ENCODE data around the gene ERVFRD-1. TPM values are rescaled to one million over a fixed set of nuclear protein-coding genes. Genes with fewer than 3 reads are reported as not detected.

Gene ERVFRD-1
- total RNA-seq, 4 donors from 2014 or later = not detected

- in situ Hi-C loops (cut with MboI; ENCODE audit: low sequenced_read_pairs in 4 of 4) = loop anchor here in 3 of 4 donors (5.0 to 10.0 kb wide), 3 partner anchors 350 to 430 kb away; no protein-coding TSS in a partner anchor
- H3K9me3 ChIP-seq = no peaks in the 10 kb centered on the region
- DNase-seq = peak; percentile 53 to 55
- H3K4me1 ChIP-seq = no peaks in the 10 kb centered on the region
- no peaks in the 10 kb centered on the region for H3K36me3 ChIP-seq
- no peak for TF ChIP-seq POLR2A (IDR thresholded peaks at IDR 0.05)
- peak; percentile 66 to 88 (median 77) for TF ChIP-seq CTCF (IDR thresholded peaks at IDR 0.05 in 4 of 5, conservative IDR thresholded peaks at IDR 0.05 in 1 of 5)
- peak; percentile 92 for ATAC-seq
- no peak overlapping the region for H3K4me3 ChIP-seq
- intact Hi-C loops (cut with DNase I; ENCODE audit: low total_unique reads) = loop anchor here (1.0 to 10.0 kb wide), 2 partner anchors 352 to 430 kb away; no protein-coding TSS in a partner anchor
- H3K27me3 ChIP-seq = no peaks in the 10 kb centered on the region
- no peak overlapping the region for H3K27ac ChIP-seq
Observed at GRCh38 chr6:11144393-11144851, 32.9 kb upstream of the ERVFRD-1 start.

- intact Hi-C loops (cut with DNase I; ENCODE audit: low total_unique reads) (loop anchor here (1.0 to 10.0 kb wide), 2 partner anchors 353 to 431 kb away; no protein-coding TSS in a partner anchor), in situ Hi-C loops (cut with MboI; ENCODE audit: low sequenced_read_pairs in 4 of 4) (loop anchor here in 3 of 4 donors (5.0 to 10.0 kb wide), 3 partner anchors 351 to 431 kb away; no protein-coding TSS in a partner anchor)
- peak; percentile 46 to 68 for DNase-seq
- H3K4me1 ChIP-seq = no peaks in the 10 kb centered on the region
- TF ChIP-seq POLR2A (IDR thresholded peaks at IDR 0.05) (no peak), CTCF (IDR thresholded peaks at IDR 0.05 in 4 of 5, conservative IDR thresholded peaks at IDR 0.05 in 1 of 5) (no peak)
- H3K4me3 ChIP-seq = no peak overlapping the region
- H3K27ac ChIP-seq = no peak overlapping the region
- H3K27me3 ChIP-seq = no peaks in the 10 kb centered on the region
- H3K9me3 ChIP-seq = no peaks in the 10 kb centered on the region
- H3K36me3 ChIP-seq = no peaks in the 10 kb centered on the region
- ATAC-seq = peak; percentile 68 to 84
Observed at GRCh38 chr6:11143394-11144371, 32.2 kb upstream of the ERVFRD-1 start.

- intact Hi-C loops (cut with DNase I; ENCODE audit: low total_unique reads) (loop anchor here (10.0 kb wide), 1 partner anchor 432 kb away; no protein-coding TSS in a partner anchor), in situ Hi-C loops (cut with MboI; ENCODE audit: low sequenced_read_pairs in 4 of 4) (loop anchor here in 3 of 4 donors (5.0 to 10.0 kb wide), 3 partner anchors 352 to 432 kb away; no protein-coding TSS in a partner anchor)
- ATAC-seq (no peak), DNase-seq (no peak)
- Histone ChIP-seq H3K4me1 (no peaks in the 10 kb centered on the region), H3K4me3 (no peak overlapping the region), H3K27ac (no peak overlapping the region), H3K36me3 (no peaks in the 10 kb centered on the region), H3K27me3 (no peaks in the 10 kb centered on the region), H3K9me3 (no peaks in the 10 kb centered on the region)
- TF ChIP-seq CTCF (IDR thresholded peaks at IDR 0.05 in 4 of 5, conservative IDR thresholded peaks at IDR 0.05 in 1 of 5) = no peak
Observed at GRCh38 chr6:11142296-11143027, 30.9 kb upstream of the ERVFRD-1 start.

GRCh38 chr6:11141295-11141694, 29.8 kb upstream of the ERVFRD-1 start:
- Histone ChIP-seq H3K9me3 (no peaks in the 10 kb centered on the region), H3K27me3 (no peaks in the 10 kb centered on the region), H3K27ac (no peak overlapping the region), H3K36me3 (no peaks in the 10 kb centered on the region), H3K4me3 (no peak overlapping the region), H3K4me1 (no peaks in the 10 kb centered on the region)
- ATAC-seq = no peak
- intact Hi-C loops (cut with DNase I; ENCODE audit: low total_unique reads) (loop anchor here (10.0 kb wide), 1 partner anchor 434 kb away; no protein-coding TSS in a partner anchor), in situ Hi-C loops (cut with MboI; ENCODE audit: low sequenced_read_pairs in 4 of 4) (loop anchor here in 3 of 4 donors (5.0 to 10.0 kb wide), 3 partner anchors 354 to 434 kb away; no protein-coding TSS in a partner anchor)
- no peak for DNase-seq
- no peak for TF ChIP-seq POLR2A (IDR thresholded peaks at IDR 0.05)
- no peak for TF ChIP-seq CTCF (IDR thresholded peaks at IDR 0.05 in 4 of 5, conservative IDR thresholded peaks at IDR 0.05 in 1 of 5)

Data from gastrocnemius medialis (tissue), 4 donors.